ENCODE measurements around the gene SYNGR4. TPM values are rescaled to one million over a fixed set of nuclear protein-coding genes. Genes with fewer than 3 reads are reported as not detected.

The SYNGR4 gene
- total and polyA plus RNA-seq, 2 donors (not counting 1 experiment from before 2014, with no cell fraction given) = not detected

- Mint-ChIP-seq H3K9me3 (ENCODE audit: insufficient read depth) (no peaks in the 10 kb centered on the region), H3K4me3 (peak overlapping the region; percentile 86), H3K27me3 (peaks cover 29% of the 10 kb centered on the region), H3K27ac (peak overlapping the region; percentile 80), H3K4me1 (peaks cover 36% of the 10 kb centered on the region)
- peaks cover 0 to 34% (median 0%) of the 10 kb centered on the region in 3 donors for H3K9me3 ChIP-seq (ENCODE audit: control extremely low read depth in 1 of 3, control insufficient read depth in 2 of 3, insufficient read depth in 1 of 3, low read length in 2 of 3)
- peak overlapping the region; percentile 99 for H3K4me2 ChIP-seq (replicated peaks; ENCODE audit: low read depth, low read length, poor library complexity, severe bottlenecking)
- ATAC-seq (ENCODE audit: low read depth) = peak; percentile 70
- peak; percentile 90 for DNase-seq
- H2AFZ ChIP-seq (ENCODE audit: insufficient read depth, low read depth, low read length, poor library complexity, severe bottlenecking) = peak overlapping the region; percentile 73
- intact Hi-C loops (cut with micrococcal nuclease) = loop anchor here (1.0 to 10.0 kb wide), 4 partner anchors 7 to 96 kb away; partner anchors contain the start of genes CYTH2 and KDELR1
- H4K20me1 ChIP-seq (ENCODE audit: control insufficient read depth, insufficient read depth, low read length, poor library complexity, severe bottlenecking) = no peaks in the 10 kb centered on the region
- ChIA-PET POLR2A (interaction anchor here (0.9 kb wide), 1 partner anchor 19 kb away, joined by 3 read pairs; no protein-coding TSS in a partner anchor), CTCF (interaction anchor here (0.6 kb wide), 1 partner anchor 181 kb away, joined by 5 read pairs; no protein-coding TSS in a partner anchor)
- peak overlapping the region; percentile 64 for H3K9ac ChIP-seq (ENCODE audit: low read length)
- H3K36me3 ChIP-seq (replicated peaks in 1 of 2; ENCODE audit: control extremely low read depth in 1 of 2, control insufficient read depth in 1 of 2, extremely low read depth in 1 of 2, insufficient read depth in 2 of 2, low read length in 1 of 2) = no peaks in the 10 kb centered on the region
- no peak overlapping the region for H3K27ac ChIP-seq (ENCODE audit: low read length in 2 of 2)
- peak overlapping the region in 4 of 5 experiments; percentile 24 to 65 (median 46) for H3K4me3 ChIP-seq (ENCODE audit: control extremely low read depth in 1 of 5, extremely low read depth in 1 of 5, insufficient read depth in 1 of 5, low read depth in 2 of 5, low read length in 4 of 5)
- 6% methylated on average over 97 of the region's 104 CpGs for WGBS (ENCODE audit: insufficient coverage)
- no peaks in the 10 kb centered on the region for H3K79me2 ChIP-seq (ENCODE audit: control insufficient read depth, insufficient read depth, low read length)
- TF ChIP-seq EZH2 (IDR thresholded peaks at IDR 0.05; ENCODE audit: borderline replicate concordance, insufficient read depth, low read depth, low read length, poor library complexity, severe bottlenecking) (no peak), CTCF (IDR thresholded peaks at IDR 0.05) (no peak)
- peaks cover 42 to 43% of the 10 kb centered on the region in 2 donors for H3K4me1 ChIP-seq (ENCODE audit: control insufficient read depth in 2 of 2, insufficient read depth in 2 of 2, low read length in 2 of 2)
- peaks cover 0 to 44% (median 28%) of the 10 kb centered on the region in 4 experiments for H3K27me3 ChIP-seq (replicated peaks in 1 of 4; ENCODE audit: control extremely low read depth in 1 of 4, control insufficient read depth in 3 of 4, insufficient read depth in 4 of 4, low read length in 3 of 4)
Measured at GRCh38 chr19:48398375-48399235, 34.4 kb downstream of the SYNGR4 start.
